Hindlimb muscle (tissue), 1 donor: ENCODE measurements around the gene PPP6R2. TPM values are rescaled to one million over a fixed set of nuclear protein-coding genes. Genes with fewer than 3 reads are reported as not detected.

Experiments
- DNase-seq: peaks from one replicate; pipeline ENCODE4 v3.0.0-alpha.2; 2013
- polyA plus RNA-seq: library from polyadenylated mRNA; unstranded; fragments of 120-200 nt; gene quantifications from one replicate; pipeline ENCODE4 v1.2.1, GENCODE V29; 2013; ENCODE audit not compliant: insufficient read length

Gene PPP6R2
- polyA plus RNA-seq, 1 donor = 34.3 TPM

- DNase-seq = no peak
These were observed 126.5 kb downstream of the PPP6R2 start for GRCh38 chr22:50469377-50470305.

- no peak for DNase-seq
These were observed 127.4 kb downstream of the PPP6R2 start for GRCh38 chr22:50470491-50470890.

- no peak for DNase-seq
These were observed 128.2 kb downstream of the PPP6R2 start for GRCh38 chr22:50471197-50471847.

GRCh38 chr22:50471962-50472361 lies 128.8 kb downstream of the PPP6R2 start:
- no peak for DNase-seq

GRCh38 chr22:50473088-50473487 lies 130.0 kb downstream of the PPP6R2 start:
- no peak for DNase-seq

- DNase-seq = no peak
These were observed 130.9 kb downstream of the PPP6R2 start for GRCh38 chr22:50473855-50474671.

GRCh38 chr22:50474710-50475651 lies 131.9 kb downstream of the PPP6R2 start, which contains the start of gene SBF1:
TSS of gene SBF1 (minus strand) at chr22:50475035. CDS start at chr22:50474840, 195 bp downstream.
- DNase-seq = peak; percentile 96

- DNase-seq = no peak
These were observed 132.5 kb downstream of the PPP6R2 start for GRCh38 chr22:50475652-50476002.

- DNase-seq = no peak
These were observed 133.7 kb downstream of the PPP6R2 start for GRCh38 chr22:50476868-50477267.

- DNase-seq = no peak
These were observed 134.8 kb downstream of the PPP6R2 start for GRCh38 chr22:50477923-50478322.

- DNase-seq = no peak
These were observed 136.6 kb downstream of the PPP6R2 start for GRCh38 chr22:50479721-50480120.

GRCh38 chr22:50481045-50481439 lies 137.9 kb downstream of the PPP6R2 start:
- no peak for DNase-seq

GRCh38 chr22:50481440-50482106 lies 138.4 kb downstream of the PPP6R2 start, which contains the start of gene ADM2:
TSS of gene ADM2 (plus strand) at chr22:50481543. CDS start at chr22:50481848, 305 bp downstream.
- DNase-seq = no peak

- no peak for DNase-seq
These were observed 139.3 kb downstream of the PPP6R2 start for GRCh38 chr22:50482107-50483074.

- no peak for DNase-seq
These were observed 140.0 kb downstream of the PPP6R2 start for GRCh38 chr22:50483106-50483505.

- no peak for DNase-seq
These were observed 140.4 kb downstream of the PPP6R2 start for GRCh38 chr22:50483556-50483955.

- DNase-seq = no peak
These were observed 141.1 kb downstream of the PPP6R2 start for GRCh38 chr22:50483977-50484853.

- DNase-seq = no peak
These were observed 142.3 kb downstream of the PPP6R2 start for GRCh38 chr22:50485221-50486131.
